ENCODE results near the gene RAB3IL1. TPM values are rescaled to one million over a fixed set of nuclear protein-coding genes. Genes with fewer than 3 reads are reported as not detected.
"Not testable (repeated sequence)": the region's sequence is repeated elsewhere in the genome, so short reads cannot be mapped to it uniquely, and the experiment has no call there.

Gene RAB3IL1
- total and polyA plus RNA-seq, 3 donors from 2014 or later: 57.7 to 88.2 (median 65.8) TPM

- Histone ChIP-seq H3K4me3 (no peak overlapping the region), H3K27ac (peak overlapping the region; percentile 84 to 90), H3K36me3 (ENCODE audit: low read depth, missing control alignments) (no peaks in the 10 kb centered on the region), H3K9me3 (no peaks in the 10 kb centered on the region), H3K4me1 (peaks cover 28% of the 10 kb centered on the region), H3K27me3 (no peaks in the 10 kb centered on the region)
- intact Hi-C loops (cut with DNase I; ENCODE audit: low total_unique reads): loop anchor here (10.0 kb wide), 1 partner anchor 159 kb away; the partner anchor contains the start of genes FEN1 and TMEM258
- TF ChIP-seq CTCF (IDR thresholded peaks at IDR 0.05) (no peak), POLR2A (IDR thresholded peaks at IDR 0.05) (no peak)
- WGBS, 2 donors: 66 to 69% methylated on average over 9 of the region's 9 CpGs
- no peak for DNase-seq
Measured at GRCh38 chr11:61954106-61954850, 36.9 kb upstream of the RAB3IL1 start.

- not testable (repeated sequence) for H3K36me3 ChIP-seq (ENCODE audit: low read depth, missing control alignments); H3K9me3 ChIP-seq; H3K4me3 ChIP-seq; DNase-seq; H3K27me3 ChIP-seq; H3K27ac ChIP-seq
- peaks cover 34% of the 10 kb centered on the region for H3K4me1 ChIP-seq
- WGBS, 2 donors: 89 to 91% methylated on average over 5 of the region's 5 CpGs
- intact Hi-C loops (cut with DNase I; ENCODE audit: low total_unique reads): loop anchor here (10.0 kb wide), 1 partner anchor 159 kb away; the partner anchor contains the start of genes FEN1 and TMEM258
Measured at GRCh38 chr11:61953632-61954031, 36.3 kb upstream of the RAB3IL1 start.

- TF ChIP-seq CTCF (IDR thresholded peaks at IDR 0.05) (no peak), POLR2A (IDR thresholded peaks at IDR 0.05) (no peak)
- intact Hi-C loops (cut with DNase I; ENCODE audit: low total_unique reads): loop anchor here (10.0 kb wide), 1 partner anchor 158 kb away; the partner anchor contains the start of genes FEN1 and TMEM258
- Histone ChIP-seq H3K27ac (no peak overlapping the region), H3K4me1 (peaks cover 40% of the 10 kb centered on the region), H3K36me3 (ENCODE audit: low read depth, missing control alignments) (no peaks in the 10 kb centered on the region), H3K9me3 (no peaks in the 10 kb centered on the region), H3K27me3 (no peaks in the 10 kb centered on the region), H3K4me3 (no peak overlapping the region)
- DNase-seq: no peak
- WGBS, 2 donors: 96 to 98% methylated on average over 3 of the region's 3 CpGs
Measured at GRCh38 chr11:61952882-61953281, 35.5 kb upstream of the RAB3IL1 start.

- H3K27ac ChIP-seq: no peak overlapping the region
- WGBS, 2 donors: 93% methylated on average over 11 of the region's 11 CpGs
- H3K36me3 ChIP-seq (ENCODE audit: low read depth, missing control alignments): no peaks in the 10 kb centered on the region
- DNase-seq: no peak
- no peaks in the 10 kb centered on the region for H3K9me3 ChIP-seq
- H3K4me3 ChIP-seq: no peak overlapping the region
- intact Hi-C loops (cut with DNase I; ENCODE audit: low total_unique reads): loop anchor here (10.0 kb wide), 1 partner anchor 157 kb away; the partner anchor contains the start of genes FEN1 and TMEM258
- no peak for TF ChIP-seq POLR2A (IDR thresholded peaks at IDR 0.05)
- TF ChIP-seq CTCF (IDR thresholded peaks at IDR 0.05): no peak
- peaks cover 50% of the 10 kb centered on the region for H3K4me1 ChIP-seq
- no peaks in the 10 kb centered on the region for H3K27me3 ChIP-seq
Measured at GRCh38 chr11:61951484-61952135, 34.2 kb upstream of the RAB3IL1 start.

GRCh38 chr11:61950035-61950547 is 32.7 kb upstream of the RAB3IL1 start, which contains the start of gene BEST1:
Gene BEST1 (plus strand): TSS chr11:61950351. CDS start chr11:61951807, 1,456 bp downstream.
- Histone ChIP-seq H3K36me3 (ENCODE audit: low read depth, missing control alignments) (no peaks in the 10 kb centered on the region), H3K27me3 (no peaks in the 10 kb centered on the region), H3K4me3 (no peak within 1 kb of the TSS), H3K4me1 (peaks cover 44% of the 10 kb centered on the region), H3K27ac (peak within 1 kb of the TSS; percentile 55 to 74), H3K9me3 (no peaks in the 10 kb centered on the region)
- no peak for TF ChIP-seq CTCF (IDR thresholded peaks at IDR 0.05)
- no peak for TF ChIP-seq POLR2A (IDR thresholded peaks at IDR 0.05)
- DNase-seq: peak; percentile 81
- WGBS, 2 donors: 69 to 78% methylated on average over 8 of the region's 8 CpGs
- intact Hi-C loops (cut with DNase I; ENCODE audit: low total_unique reads): loop anchor here (10.0 kb wide), 1 partner anchor 155 kb away; the partner anchor contains the start of genes FEN1 and TMEM258
